ENCODE results near the gene SLC1A5. TPM values are rescaled to one million over a fixed set of nuclear protein-coding genes. Genes with fewer than 3 reads are reported as not detected.
"Not testable (repeated sequence)": the region's sequence is repeated elsewhere in the genome, so short reads cannot be mapped to it uniquely, and the experiment has no call there.

The SLC1A5 gene
- polyA plus RNA-seq, 1 donor = 22.7 TPM

DNA sequence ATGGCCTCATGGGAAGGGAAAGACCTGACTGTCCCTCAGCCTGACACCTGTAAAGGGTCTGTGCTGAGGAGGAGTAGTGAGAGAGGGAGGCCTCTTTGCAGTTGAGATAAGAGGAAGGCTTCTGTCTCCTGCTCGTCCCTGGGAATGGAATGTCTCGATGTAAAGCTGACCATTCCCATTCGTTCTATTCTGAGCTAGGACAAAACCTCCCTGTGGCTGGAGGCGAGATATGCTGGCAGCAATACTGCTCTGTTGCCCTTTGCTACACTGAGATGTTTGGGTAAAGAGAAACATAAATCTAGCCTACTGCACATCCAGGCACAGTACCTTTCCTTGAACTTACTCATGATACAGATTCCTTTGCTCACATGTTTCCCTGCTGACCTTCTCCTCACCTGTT is 19.6 kb downstream of the SLC1A5 start:
- not testable (repeated sequence) for DNase-seq

DNA sequence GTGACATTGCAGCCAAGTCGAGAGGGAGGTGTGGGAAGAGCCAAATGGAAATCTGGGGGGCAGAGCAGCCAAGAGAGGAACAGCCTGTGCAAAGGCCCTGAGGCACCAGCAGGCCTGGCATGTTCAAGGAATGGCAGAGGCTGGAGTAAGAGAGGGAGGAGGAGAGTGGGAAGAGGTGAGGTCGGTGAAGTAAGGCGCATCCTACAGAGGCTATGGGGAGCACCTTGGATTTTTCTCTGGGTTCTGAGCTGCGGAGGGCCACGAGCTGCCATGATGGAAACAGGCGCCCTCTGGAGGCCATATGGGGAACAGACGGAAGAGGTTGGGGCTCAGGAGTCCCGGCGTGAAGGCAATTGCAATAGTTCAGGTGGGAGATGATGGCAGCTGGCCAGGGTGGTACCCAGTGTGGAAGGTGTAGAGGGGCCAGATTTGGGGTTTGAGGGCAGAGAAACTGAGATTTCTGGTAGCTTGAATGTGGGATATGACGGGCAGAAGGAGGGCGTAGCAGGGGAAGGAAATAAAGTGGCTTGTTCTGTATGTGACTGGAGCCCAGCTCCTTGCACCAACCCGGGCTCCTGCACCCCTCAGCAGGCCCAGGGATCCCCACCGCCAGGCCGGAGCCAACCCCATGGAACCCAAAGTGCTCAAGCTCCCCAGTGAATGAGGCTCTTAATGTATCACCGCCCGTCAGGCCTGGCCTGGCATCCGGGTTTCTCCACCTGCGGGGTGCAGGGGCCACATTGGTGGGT is 21.7 kb downstream of the SLC1A5 start:
- no peak for DNase-seq

DNA sequence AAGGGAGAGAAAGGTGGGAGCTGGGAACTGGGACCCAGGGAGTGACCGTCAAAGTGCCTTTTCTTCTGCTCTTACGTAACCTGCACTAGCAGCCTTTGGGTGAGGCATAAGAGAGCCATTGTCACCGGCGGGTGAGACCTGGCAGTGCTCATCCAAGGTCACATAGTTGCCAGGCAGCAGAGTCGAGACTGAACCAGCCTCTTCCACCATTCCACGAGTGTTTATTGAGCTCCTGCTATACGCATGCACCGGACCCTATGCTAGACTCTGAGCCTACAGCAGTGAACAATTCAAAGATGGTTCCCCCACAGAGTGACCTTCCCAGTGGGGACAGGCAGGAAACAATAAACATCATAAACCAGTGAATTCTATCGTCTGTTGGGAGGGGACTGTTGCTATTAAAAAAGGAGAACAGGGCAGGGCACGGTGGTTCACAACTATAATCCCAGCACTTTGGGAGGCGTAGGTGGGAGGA is 23.5 kb downstream of the SLC1A5 start:
- no peak for DNase-seq

DNA sequence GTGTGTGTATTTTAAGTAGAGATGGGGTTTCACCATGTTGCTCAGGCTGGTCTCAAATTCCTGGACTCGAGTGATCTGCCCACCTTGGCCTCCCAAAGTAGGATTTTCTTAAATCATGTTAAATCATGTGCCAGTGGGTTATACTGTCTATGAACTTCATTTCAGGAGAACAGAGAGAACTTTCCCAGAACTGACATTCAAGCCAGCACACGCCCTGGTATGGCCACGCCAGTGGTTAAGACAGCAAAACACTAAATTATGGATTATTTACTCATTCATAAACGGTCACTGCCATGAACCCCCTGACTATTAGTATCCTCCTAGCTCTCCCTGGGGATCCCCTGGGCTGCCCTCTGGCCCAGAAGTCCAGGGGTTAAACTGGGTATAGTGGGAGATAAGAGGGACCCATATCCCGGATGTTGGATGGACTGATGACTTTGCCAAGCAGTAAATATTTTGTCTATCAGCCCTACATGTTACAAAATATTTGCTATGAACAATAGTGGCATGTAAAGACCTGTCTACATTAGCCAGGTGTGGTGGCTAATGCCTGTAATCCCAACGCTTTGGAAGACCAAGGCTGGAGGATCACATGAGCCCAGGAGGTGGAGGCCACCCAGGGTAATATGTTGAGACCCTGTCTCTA is 26.0 kb downstream of the SLC1A5 start:
- DNase-seq = no peak

DNA sequence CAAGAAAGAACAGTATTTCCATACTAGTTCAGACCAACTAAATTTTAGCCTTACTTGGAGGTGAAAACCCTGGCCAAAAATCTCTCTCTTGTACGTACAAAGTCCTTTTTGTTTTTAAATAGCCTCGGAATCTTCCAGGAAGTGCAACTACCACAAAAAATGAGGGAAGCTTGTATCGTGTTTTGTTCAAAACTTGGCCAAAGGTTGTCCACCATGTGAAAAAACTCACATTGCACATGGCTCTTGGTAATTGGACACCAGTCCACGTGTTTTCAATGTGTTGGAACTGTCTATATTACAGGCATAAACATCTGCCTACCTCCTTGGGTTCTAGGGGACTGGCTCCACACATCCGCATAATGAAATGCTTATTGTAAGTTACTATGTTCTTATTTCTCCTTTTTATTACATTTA is 27.0 kb downstream of the SLC1A5 start:
- no peak for DNase-seq

DNA sequence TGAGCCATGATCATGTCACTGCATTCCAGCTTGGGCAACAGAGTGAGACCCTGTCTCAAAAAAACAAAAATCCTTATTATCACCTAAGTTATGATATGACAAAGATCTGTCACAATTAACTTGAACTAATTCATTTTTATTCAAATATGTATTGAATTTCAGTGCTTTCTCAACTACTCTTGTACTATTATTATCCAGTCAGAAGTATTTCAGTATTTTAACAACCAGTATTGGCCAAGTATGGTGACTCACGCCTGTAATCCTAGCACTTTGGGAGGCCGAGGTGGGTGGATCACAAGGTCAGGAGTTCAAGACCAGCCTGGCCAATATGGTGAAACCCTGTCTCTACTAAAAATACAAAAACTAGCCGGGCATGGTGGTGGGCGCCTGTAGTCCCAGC is 27.5 kb downstream of the SLC1A5 start:
- DNase-seq = not testable (repeated sequence)

DNA sequence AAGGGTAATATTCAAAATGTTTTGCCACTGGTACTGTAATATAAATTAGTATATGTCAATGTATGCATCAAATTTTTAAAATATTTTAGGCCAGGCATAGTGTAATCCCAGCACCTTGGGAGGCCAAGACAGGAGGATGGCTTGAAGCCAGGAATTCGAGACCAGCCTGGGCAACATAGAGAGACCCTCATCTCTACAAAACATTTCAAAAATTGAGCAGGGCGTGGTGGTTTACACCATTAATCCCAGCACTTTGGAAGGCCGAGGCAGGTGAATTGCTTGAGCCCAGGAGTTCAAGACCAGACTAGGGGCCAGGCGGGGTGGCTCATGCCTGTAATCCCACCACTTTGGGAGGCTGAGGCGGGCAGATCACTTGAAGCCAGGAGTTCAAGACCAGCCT is 28.0 kb downstream of the SLC1A5 start:
- DNase-seq = no peak

DNA sequence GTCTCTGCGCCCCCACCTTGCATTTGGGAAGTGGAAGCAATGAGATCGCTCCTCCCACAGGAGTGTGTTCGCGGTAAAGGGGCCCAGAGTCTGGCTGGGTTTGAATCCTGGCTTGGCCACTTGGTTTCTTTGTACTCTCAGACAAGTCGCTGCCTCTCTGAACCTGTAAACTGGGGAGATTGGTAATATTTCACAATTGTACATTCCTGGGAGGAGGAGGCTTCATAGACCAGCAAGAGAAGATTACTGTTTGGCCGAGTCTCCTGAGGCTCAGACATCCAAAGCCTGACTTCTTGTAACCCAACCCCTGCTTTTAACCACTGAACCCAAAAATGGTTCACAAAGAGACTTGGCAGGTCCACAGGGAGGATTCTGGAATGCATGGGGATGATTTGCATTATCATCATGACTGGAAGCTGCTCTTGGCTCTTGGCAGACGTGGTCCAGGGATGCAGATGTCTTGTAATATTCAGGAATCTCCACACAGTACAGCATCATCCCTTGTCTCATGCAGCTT is 28.5 kb downstream of the SLC1A5 start:
- no peak for DNase-seq

DNA sequence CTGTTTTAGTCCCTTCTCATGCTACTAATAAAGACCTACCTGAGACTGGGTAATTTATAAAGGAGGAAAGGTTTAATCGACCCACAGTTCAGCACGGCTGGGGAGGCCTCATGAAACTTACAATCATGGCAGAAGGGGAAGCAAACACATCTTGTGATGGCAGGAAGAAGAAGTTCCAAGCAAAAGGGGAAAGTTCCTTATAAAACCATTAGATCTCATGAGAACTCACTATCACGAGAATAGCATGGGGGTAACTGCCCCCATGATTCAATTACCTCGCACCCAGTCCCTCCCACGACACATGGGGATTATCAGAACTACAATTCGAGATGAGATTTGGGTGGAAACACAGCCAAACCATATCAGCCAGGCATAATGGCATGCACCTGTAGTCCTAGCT is 29.2 kb downstream of the SLC1A5 start:
- DNase-seq = no peak

DNA sequence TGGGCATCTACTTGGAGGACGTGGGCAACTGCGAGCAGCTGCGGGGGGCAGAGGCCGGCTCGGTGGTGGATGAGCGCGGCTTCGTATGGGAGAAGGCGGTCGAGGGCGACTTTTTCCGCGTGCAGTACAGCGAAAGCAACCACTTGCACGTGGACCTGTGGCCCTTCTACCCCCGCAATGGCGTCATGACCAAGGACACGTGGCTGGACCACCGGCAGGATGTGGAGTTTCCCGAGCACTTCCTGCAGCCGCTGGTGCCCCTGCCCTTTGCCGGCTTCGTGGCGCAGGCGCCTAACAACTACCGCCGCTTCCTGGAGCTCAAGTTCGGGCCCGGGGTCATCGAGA is 31.9 kb downstream of the SLC1A5 start:
- DNase-seq = no peak

DNA sequence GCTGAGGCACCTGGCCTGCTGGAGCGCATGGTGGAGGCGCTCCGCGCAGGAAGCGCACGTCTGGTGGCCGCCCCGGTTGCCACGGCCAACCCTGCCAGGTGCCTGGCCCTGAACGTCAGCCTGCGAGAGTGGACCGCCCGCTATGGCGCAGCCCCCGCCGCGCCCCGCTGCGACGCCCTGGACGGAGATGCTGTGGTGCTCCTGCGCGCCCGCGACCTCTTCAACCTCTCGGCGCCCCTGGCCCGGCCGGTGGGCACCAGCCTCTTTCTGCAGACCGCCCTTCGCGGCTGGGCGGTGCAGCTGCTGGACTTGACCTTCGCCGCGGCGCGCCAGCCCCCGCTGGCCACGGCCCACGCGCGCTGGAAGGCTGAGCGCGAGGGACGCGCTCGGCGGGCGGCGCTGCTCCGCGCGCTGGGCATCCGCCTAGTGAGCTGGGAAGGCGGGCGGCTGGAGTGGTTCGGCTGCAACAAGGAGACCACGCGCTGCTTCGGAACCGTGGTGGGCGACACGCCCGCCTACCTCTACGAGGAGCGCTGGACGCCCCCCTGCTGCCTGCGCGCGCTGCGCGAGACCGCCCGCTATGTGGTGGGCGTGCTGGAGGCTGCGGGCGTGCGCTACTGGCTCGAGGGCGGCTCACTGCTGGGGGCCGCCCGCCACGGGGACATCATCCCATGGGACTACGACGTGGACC is 32.4 kb downstream of the SLC1A5 start:
- DNase-seq = no peak

DNA sequence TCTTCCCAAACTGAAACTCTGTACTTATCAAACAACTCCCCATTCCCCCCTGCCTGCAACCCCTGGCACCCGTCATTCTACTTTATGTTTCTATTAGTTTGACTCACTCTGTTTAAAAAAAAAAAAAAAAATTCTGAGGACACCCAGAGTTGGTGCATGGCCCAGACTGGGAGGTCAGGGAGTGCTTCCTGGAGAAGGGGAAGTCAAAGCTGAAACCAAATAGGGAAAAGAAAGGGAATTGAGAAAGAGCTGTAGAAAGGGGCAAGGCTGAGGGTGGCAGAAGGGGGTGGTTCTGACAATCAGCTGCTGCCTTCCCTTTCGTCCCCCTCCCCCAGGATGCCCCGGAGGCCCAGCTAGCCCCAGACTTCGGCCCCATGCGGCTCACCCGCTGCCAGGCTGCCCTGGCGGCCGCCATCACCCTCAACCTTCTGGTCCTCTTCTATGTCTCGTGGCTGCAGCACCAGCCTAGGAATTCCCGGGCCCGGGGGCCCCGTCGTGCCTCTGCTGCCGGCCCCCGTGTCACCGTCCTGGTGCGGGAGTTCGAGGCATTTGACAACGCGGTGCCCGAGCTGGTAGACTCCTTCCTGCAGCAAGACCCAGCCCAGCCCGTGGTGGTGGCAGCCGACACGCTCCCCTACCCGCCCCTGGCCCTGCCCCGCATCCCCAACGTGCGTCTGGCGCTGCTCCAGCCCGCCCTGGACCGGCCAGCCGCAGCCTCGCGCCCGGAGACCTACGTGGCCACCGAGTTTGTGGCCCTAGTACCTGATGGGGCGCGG is 33.1 kb downstream of the SLC1A5 start:
- DNase-seq = no peak

DNA sequence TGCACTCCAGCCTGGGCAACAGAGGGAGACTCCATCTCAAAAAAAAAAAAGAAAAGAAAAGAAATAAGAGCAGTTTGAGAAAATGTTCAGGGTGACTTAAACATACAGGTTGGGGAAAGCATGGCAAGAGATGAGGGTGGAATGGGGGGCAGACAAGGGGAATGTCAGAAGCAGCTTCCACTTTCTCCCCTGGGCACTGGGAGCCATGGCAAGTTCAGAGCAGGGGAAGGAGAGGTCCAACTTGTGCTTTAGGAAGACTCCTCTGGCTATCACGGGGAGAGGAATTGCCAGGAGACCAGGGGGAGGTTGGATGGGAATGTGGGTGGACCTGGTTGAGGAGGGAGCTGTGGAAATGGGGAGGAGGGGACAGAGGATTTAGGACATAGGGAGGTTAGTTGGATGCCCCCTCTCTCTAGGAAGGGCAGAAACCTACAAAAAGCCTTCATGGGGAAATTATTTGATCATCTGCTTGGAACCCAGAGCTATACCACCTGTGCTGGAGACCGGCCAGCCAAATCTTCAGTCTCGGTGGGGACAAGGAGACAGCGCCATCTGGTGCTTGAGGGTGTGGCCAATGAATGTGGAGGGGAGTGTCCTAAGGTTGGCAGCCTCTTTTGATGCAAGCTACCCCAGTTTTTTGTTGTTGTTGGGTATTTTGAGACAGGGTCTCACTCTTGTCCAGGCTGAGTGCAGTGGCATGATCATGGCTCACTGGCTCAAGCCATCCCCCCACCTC is 34.8 kb downstream of the SLC1A5 start:
- DNase-seq = no peak

DNA sequence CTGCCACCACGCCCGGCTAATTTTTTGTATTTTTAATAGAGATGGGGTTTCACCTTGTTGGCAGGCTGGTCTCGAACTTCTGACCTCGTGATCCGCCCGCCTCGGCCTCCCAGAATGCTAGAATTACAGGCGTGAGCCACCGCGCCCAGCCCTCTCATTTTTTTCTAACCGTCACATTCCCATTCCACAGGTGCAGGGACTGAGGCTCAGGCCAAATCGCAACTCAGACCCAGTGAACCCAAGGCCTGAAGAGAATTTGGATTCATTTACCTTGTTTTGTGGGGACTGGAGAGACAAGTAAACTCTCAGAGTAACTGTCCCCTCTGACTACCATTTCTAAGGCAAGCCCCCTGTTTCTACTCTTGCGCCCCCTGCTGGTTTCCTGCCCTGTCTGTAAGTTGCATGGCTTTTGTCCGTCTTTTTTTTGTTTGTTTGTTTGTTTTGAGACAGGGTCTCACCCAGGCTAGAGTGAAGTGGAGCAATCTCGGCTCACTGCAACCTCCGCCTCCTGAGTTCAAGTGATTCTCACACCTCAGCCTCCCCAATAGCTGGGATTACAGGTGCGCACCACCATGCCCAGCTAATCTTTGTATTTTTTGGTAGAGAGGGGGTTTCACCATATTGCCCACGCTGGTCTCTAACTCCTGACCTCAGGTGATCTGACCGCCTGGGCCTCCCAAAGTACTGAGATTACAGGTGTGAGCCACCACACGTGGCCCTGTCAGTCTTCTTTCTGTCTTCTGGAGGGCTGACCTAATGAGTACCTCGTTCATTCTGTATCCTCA is 39.9 kb downstream of the SLC1A5 start:
- no peak for DNase-seq

DNA sequence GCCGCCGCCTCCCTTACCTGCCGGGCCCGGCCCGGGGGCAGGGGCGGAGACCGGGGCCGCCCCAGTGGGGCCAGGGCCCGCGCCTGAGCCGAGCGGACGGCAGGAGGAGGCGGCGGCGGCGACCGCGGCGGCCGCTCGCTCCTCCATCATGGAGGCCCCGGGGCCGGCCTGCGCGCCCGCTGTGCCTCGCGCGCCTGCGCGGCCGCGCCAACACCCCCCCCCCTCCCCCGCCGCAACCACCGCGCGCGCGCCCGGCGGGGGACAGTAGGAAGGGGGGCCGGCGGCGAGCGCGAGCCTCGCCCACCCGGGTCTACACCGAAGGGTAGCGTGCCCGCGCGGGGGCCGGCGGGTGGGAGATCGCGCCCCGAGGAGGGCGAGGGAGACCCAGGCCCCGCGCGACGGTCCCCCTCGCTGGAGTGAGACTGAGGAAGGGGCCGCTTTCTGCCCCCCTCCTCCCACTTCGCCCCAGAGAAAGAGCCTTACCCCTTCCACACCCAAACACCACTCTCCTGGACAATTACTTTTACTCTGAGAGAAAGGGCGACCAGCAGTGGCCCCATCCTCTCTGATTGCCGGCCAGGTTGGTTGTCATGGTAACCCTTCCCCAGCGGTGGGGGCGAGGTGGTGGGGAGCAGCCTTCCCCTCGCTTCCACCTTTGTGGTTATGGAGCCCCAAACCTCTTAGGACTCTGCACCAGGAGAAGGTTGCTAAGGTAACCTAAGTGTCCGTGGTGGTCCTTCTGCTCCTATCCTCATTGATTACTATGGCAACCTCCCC is 41.9 kb downstream of the SLC1A5 start, which contains the start of gene STRN4:
TSS of gene STRN4 (minus strand) at position 170 of the 777 bp plus-strand sequence. CDS start at position 150, 20 bp downstream.
- DNase-seq = peak; percentile 72

DNA sequence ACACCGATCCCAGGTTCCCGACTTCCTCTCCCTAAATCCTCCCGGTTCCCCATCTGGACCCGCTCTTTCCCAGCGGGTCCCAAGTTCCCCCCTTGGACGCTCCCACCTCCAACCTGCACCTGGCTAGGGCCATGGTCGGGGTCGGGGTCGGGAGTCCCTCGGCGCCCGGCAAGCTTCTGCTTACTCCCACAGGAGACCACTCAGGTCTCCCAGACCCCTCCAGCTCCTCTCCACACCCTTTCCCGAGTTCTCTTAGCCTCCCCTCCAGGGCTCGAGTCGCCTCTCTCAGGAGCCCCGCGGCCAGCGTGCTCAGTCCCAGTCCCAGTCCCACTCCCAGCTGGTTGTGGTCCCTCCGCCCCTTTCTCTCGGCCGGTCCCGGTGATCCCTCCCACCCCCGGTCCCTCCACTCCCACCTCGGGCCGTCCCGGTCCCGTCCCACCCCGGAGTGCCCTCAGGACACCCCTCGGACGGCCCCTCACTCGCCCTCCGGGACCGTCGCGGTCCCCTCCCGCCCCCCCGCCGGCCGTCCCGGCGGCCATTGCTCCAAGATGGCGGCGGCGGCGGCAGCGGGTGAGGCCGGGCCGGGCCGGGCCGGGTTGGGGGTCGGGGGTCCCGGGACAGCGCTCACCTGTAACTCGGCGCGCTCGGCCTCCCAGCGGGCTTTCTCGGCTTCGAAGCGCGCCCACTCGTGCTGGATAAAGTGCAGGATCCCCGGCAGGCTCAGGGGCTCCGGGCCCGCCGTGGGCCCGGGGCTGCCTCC is 42.7 kb downstream of the SLC1A5 start, which contains the start of gene FKRP:
TSS of gene FKRP (plus strand) at position 537 of the 760 bp plus-strand sequence. CDS start 9,394 bp downstream, outside the sequence.
- DNase-seq = no peak

DNA sequence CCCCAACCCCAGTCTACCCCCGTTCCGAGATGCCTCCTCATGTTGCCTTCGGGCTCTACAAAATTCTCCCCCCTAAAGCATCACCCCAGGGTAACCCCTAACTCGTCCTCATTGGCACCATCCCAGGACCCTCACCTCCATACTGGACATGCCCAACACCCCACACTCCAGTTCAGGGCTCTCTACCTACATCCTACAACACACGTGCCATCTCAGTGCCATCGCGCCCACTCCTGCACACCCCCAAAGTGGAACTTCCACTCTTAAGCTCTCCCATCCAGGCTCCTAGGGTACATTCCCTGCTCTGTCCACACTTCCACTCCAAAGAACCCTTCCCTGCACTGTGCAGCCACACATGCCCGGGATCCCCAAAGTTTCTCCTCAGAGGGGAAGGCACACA is 43.4 kb downstream of the SLC1A5 start:
- DNase-seq = no peak

DNA sequence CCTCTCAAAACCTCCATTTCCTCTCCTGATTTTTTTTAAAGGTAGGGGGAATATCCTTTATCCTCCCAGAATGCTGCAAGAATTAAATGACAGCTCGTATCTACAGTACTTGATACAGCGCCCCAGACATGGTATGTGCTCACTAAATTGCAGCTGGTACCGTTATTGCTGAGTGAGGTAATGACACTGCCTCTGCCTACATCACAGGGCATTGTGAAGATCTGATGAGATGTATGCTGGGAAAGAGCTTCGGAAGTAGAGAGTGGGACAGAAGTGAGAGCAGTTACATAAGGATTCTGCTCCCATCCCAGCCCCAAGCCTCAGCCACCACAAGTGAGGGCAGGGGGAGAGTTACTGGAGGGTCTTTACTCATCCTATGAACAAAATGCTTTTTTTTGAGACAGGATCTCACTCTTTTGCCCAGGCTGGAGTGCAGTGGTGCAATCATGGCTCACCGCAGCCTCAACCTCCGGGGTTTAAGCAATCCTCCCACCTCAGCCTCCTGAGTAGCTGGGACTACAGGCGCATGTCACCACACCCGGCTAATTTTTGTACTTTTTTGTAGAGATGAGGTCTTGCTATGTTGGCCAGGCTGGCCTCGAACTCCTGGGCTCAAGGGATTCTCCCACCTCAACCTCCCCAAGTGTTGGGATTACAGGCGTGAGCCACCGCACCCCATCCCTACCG is 44.2 kb downstream of the SLC1A5 start:
- DNase-seq = no peak
